ENCODE data around the gene FBXL19. TPM values are rescaled to one million over a fixed set of nuclear protein-coding genes. Genes with fewer than 3 reads are reported as not detected.

FBXL19 gene
- total and polyA plus RNA-seq, 9 of the 15 experiments (the other 6 are each of a cell fraction or from before 2014, with no cell fraction given), result 0.13 to 48.0 (median 13.5) TPM; not detected in 1

DNA sequence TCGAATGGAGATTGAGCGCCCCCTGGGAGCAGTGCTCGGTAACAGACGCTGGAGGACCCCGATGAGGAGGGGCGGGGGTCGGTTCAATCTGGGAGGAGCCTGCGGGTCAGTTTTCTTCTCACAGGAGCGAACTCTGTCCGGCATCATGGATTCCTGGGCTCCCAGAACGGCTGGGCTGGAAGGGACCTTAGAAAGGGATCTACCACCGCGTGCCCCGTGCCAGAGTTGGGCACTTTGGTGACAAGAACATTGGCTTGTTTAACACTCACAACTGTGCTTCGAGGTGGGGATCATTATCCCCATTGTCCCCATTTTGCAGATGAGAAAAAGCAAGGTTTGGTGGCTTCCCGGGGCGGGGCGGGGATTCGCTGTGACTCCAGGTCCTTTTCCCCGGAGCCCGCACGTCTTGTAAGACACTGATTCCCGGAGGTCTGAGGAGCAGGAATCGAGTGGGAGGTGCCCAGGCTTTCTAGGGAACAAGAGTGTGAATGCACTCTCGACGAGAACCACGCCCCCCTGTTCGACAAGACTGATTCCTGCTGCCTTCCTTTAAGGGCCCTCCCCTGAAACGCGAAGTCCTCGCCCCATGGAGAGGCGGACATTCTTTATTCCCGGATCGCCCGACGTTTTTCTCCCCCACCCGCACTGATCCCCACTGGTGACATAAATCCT, 1.5 kb upstream of the FBXL19 start (continued):
- TF ChIP-seq, protein P1, sequence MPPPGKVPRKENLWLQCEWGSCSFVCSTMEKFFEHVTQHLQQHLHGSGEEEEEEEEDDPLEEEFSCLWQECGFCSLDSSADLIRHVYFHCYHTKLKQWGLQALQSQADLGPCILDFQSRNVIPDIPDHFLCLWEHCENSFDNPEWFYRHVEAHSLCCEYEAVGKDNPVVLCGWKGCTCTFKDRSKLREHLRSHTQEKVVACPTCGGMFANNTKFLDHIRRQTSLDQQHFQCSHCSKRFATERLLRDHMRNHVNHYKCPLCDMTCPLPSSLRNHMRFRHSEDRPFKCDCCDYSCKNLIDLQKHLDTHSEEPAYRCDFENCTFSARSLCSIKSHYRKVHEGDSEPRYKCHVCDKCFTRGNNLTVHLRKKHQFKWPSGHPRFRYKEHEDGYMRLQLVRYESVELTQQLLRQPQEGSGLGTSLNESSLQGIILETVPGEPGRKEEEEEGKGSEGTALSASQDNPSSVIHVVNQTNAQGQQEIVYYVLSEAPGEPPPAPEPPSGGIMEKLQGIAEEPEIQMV (tag; conservative IDR thresholded peaks at IDR 0.05; ENCODE audit: low read depth), result no peak
- TF ChIP-seq TBL1XR1 (IDR thresholded peaks at IDR 0.05; ENCODE audit: low read length in 2 of 2) (no peak), RBM34 (IDR thresholded peaks at IDR 0.05; ENCODE audit: borderline replicate concordance, insufficient read depth, low read length) (no peak), BCOR (IDR thresholded peaks at IDR 0.05) (peak; percentile 98), HDAC2 (IDR thresholded peaks at IDR 0.05) (peak; percentile 92), BACH1 (tag; IDR thresholded peaks at IDR 0.05) (no peak), ZNF583 (CRISPR knock-in tag; IDR thresholded peaks at IDR 0.05) (no peak), SIN3B (IDR thresholded peaks at IDR 0.05; ENCODE audit: low read depth) (no peak), SAFB2 (IDR thresholded peaks at IDR 0.05; ENCODE audit: borderline replicate concordance, low read depth, low read length, severe bottlenecking) (no peak), TBP (optimal IDR thresholded peaks at IDR 0.05; ENCODE audit: low read depth, low read length) (peak; percentile 24)
- TF ChIP-seq, protein P2, sequence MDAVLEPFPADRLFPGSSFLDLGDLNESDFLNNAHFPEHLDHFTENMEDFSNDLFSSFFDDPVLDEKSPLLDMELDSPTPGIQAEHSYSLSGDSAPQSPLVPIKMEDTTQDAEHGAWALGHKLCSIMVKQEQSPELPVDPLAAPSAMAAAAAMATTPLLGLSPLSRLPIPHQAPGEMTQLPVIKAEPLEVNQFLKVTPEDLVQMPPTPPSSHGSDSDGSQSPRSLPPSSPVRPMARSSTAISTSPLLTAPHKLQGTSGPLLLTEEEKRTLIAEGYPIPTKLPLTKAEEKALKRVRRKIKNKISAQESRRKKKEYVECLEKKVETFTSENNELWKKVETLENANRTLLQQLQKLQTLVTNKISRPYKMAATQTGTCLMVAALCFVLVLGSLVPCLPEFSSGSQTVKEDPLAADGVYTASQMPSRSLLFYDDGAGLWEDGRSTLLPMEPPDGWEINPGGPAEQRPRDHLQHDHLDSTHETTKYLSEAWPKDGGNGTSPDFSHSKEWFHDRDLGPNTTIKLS (IDR thresholded peaks at IDR 0.05; ENCODE audit: borderline replicate concordance, low read depth), result no peak
- TF ChIP-seq, protein P3, sequence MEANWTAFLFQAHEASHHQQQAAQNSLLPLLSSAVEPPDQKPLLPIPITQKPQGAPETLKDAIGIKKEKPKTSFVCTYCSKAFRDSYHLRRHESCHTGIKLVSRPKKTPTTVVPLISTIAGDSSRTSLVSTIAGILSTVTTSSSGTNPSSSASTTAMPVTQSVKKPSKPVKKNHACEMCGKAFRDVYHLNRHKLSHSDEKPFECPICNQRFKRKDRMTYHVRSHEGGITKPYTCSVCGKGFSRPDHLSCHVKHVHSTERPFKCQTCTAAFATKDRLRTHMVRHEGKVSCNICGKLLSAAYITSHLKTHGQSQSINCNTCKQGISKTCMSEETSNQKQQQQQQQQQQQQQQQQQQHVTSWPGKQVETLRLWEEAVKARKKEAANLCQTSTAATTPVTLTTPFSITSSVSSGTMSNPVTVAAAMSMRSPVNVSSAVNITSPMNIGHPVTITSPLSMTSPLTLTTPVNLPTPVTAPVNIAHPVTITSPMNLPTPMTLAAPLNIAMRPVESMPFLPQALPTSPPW (CRISPR knock-in tag; IDR thresholded peaks at IDR 0.05), result peak; percentile 82
- TF ChIP-seq, protein P4, sequence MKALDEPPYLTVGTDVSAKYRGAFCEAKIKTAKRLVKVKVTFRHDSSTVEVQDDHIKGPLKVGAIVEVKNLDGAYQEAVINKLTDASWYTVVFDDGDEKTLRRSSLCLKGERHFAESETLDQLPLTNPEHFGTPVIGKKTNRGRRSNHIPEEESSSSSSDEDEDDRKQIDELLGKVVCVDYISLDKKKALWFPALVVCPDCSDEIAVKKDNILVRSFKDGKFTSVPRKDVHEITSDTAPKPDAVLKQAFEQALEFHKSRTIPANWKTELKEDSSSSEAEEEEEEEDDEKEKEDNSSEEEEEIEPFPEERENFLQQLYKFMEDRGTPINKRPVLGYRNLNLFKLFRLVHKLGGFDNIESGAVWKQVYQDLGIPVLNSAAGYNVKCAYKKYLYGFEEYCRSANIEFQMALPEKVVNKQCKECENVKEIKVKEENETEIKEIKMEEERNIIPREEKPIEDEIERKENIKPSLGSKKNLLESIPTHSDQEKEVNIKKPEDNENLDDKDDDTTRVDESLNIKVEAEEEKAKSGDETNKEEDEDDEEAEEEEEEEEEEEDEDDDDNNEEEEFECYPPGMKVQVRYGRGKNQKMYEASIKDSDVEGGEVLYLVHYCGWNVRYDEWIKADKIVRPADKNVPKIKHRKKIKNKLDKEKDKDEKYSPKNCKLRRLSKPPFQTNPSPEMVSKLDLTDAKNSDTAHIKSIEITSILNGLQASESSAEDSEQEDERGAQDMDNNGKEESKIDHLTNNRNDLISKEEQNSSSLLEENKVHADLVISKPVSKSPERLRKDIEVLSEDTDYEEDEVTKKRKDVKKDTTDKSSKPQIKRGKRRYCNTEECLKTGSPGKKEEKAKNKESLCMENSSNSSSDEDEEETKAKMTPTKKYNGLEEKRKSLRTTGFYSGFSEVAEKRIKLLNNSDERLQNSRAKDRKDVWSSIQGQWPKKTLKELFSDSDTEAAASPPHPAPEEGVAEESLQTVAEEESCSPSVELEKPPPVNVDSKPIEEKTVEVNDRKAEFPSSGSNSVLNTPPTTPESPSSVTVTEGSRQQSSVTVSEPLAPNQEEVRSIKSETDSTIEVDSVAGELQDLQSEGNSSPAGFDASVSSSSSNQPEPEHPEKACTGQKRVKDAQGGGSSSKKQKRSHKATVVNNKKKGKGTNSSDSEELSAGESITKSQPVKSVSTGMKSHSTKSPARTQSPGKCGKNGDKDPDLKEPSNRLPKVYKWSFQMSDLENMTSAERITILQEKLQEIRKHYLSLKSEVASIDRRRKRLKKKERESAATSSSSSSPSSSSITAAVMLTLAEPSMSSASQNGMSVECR (CRISPR knock-in tag; IDR thresholded peaks at IDR 0.05), result peak; percentile 72
- TF ChIP-seq, protein P5, sequence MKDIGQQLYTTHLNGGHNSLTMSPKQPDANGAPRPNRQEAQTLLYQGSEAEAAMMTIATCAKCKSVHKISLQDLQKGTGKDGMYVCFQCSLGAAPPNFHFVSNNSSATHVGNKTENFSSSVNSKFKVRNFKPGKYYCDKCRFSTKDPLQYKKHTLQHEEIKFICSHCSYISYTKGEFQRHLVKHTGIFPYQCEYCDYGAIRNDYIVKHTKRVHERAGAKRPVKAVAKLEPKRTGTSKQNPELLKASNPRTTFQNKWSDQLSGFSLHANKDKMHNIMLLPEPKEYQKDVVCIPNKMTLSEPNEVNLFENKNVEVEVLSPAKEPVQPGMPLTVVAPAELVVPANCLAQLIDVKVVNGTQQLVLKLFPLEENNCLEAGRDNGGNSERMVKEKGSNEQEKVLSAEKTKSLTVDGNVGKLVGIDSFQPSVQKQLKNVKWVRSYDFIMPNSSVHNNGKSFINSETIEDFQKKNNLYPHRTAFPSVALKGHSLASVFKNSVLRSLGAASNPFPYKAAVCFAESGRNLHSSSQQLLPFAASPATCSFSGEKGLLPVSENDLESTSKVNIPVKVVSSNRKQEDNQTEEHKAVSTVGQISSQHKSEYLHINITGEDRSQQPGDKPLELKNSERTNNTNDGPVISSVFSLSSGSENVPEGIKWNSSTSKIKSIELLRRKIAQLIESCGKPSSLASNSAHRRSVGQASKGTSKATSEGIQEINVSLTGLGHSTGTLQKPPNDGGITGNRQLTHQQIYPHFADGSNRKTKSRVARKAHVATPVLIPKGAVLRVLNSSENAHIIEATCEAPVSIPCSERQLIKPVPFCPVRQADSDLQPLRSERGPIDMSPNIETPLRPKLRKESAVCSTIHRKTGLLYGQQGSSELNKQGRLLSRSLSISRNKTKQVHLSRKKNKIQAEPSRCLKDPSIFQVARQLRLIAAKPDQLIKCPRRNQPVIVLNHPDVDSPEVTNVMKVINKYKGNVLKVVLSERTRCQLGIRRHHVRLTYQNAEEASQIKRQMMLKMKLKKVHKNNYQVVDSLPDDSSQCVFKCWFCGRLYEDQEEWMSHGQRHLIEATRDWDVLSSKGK (CRISPR knock-in tag; IDR thresholded peaks at IDR 0.05), result no peak

Data from K562 (cell line).